ENCODE measurements around the gene KIF17. TPM values are rescaled to one million over a fixed set of nuclear protein-coding genes. Genes with fewer than 3 reads are reported as not detected.

The KIF17 gene
- total RNA-seq, 1 experiment from 2014 or later, result 5.1 TPM

- WGBS (ENCODE audit: extremely low coverage, insufficient read length, low lambda C conversion rate), result 100% methylated on average over 4 of the region's 4 CpGs
- Histone ChIP-seq H2BK12ac (ENCODE audit: insufficient read length, low read depth, low read length) (no peak overlapping the region), H3K4ac (ENCODE audit: low read depth, low read length) (no peak overlapping the region), H2BK15ac (ENCODE audit: low read depth, low read length) (no peak overlapping the region), H4K20me1 (ENCODE audit: control insufficient read depth, insufficient read depth, insufficient read length) (no peaks in the 10 kb centered on the region), H3K9ac (ENCODE audit: extremely low read depth, insufficient read length, low read length) (no peak overlapping the region), H3K4me1 (ENCODE audit: insufficient read depth, low read length) (no peaks in the 10 kb centered on the region), H3K4me2 (ENCODE audit: insufficient read depth, insufficient read length, low read length) (no peak overlapping the region), H3T11ph (ENCODE audit: low read length) (no peak overlapping the region), H3K79me1 (ENCODE audit: insufficient read depth, low read depth, low read length, poor library complexity, severe bottlenecking) (no peaks in the 10 kb centered on the region), H3K23me2 (ENCODE audit: insufficient read length, low read depth, low read length, poor library complexity, severe bottlenecking) (peaks cover 2% of the 10 kb centered on the region), H3K27ac (ENCODE audit: insufficient read length, low read depth, low read length) (no peak overlapping the region), H3K14ac (ENCODE audit: insufficient read depth, low read length) (no peak overlapping the region), H3K18ac (ENCODE audit: insufficient read length, low read depth, low read length) (no peak overlapping the region), H3K27me3 (ENCODE audit: insufficient read depth, low read length) (no peaks in the 10 kb centered on the region), H3K23ac (ENCODE audit: insufficient read length, low read depth, low read length) (no peak overlapping the region), H4K8ac (replicated peaks; ENCODE audit: insufficient read length, low read depth, low read length) (no peak overlapping the region), H3K9me3 (ENCODE audit: control insufficient read depth, low read depth, low read length) (no peaks in the 10 kb centered on the region), H3K56ac (ENCODE audit: insufficient read length, low read depth, low read length) (no peak overlapping the region), H2BK20ac (ENCODE audit: low read depth, low read length, poor library complexity, severe bottlenecking) (no peak overlapping the region), H2BK120ac (ENCODE audit: low read depth, low read length, poor library complexity, severe bottlenecking) (no peak overlapping the region), H4K91ac (ENCODE audit: insufficient read length, low read depth, low read length) (no peak overlapping the region), H2AK5ac (ENCODE audit: insufficient read length, low read length) (no peak overlapping the region), H2AFZ (ENCODE audit: low read length) (no peak overlapping the region), H2BK5ac (ENCODE audit: insufficient read length, low read length) (no peak overlapping the region), H3K79me2 (ENCODE audit: insufficient read depth, low read length) (no peaks in the 10 kb centered on the region), H4K5ac (ENCODE audit: insufficient read length, low read depth, low read length) (no peak overlapping the region)
- Mint-ChIP-seq H3K9me3 (no peaks in the 10 kb centered on the region), H3K4me1 (no peaks in the 10 kb centered on the region; a peak in 1 of 4 replicates), H3K27me3 (ENCODE audit: low read depth) (peaks cover 5% of the 10 kb centered on the region), H3K27ac (no peak overlapping the region), H3K4me3 (no peak overlapping the region), H3K36me3 (ENCODE audit: insufficient read depth in 1 of 3, low read depth in 3 of 3) (peaks cover 3 to 24% (median 8%) of the 10 kb centered on the region in 3 experiments; a peak in 5 of 7 replicates)
- no peak for DNase-seq
- TF ChIP-seq CTCF (conservative IDR thresholded peaks at IDR 0.05), result no peak
Measured at GRCh38 chr1:20703124-20703756, 14.6 kb downstream of the KIF17 start.

All from H9 (cell line).